K562 (cell line): ENCODE results near the gene KLB. TPM values are rescaled to one million over a fixed set of nuclear protein-coding genes. Genes with fewer than 3 reads are reported as not detected.

Source experiments
- ATAC-seq: fragments of 200-7000 bp; cut with Tn5 transposase; 3 replicates; pipeline ENCODE4 v1.9.1; 2020; ENCODE audit warnings: moderate library complexity
- BruUV-seq: library from RNA; stranded (reverse); fragments of 400-500 nt; replicated peaks from 2 replicates; lab custom pipeline; 2021; lab: Mats Ljungman, UMichigan
- CTCF ChIA-PET: fragments of 300-600 bp; formaldehyde crosslinking; extraction: SDS; loops from one replicate; lab custom pipeline; 2021; ENCODE audit warnings: low intra/inter-chr PET ratio; lab: Yijun Ruan, JAX
- POLR2A ChIA-PET: fragments of 300-600, 350-650 bp; sonication (Branson Sonifier 250); formaldehyde crosslinking; extraction: SDS; loops from one replicate; lab custom pipeline; 2021; ENCODE audit warnings: antibody characterized with exemption, inconsistent platforms; lab: Yijun Ruan, JAX
- DNase-seq, 4 experiments: peaks; one replicate each; pipeline versions ENCODE4 v3.0.0 to v3.0.0-alpha.2; 2011 to 2018; ENCODE audit warnings: low spot score in 3 of 4, mixed read lengths in 3 of 4; ENCODE audit errors: extremely low read depth in 1 of 4
- FAIRE-seq: peaks from 2 replicates; lab custom pipeline; 2011; peaks lifted over from hg19 to GRCh38; lab: Jason Lieb, UNC
- H2AFZ ChIP-seq: 2 replicates; pipeline ENCODE4 v1.6.0; 2011; ENCODE audit warnings: low read depth, low read length, control low read depth, inconsistent platforms
- H3K27ac ChIP-seq: fragments of 200-600 bp; 3 replicates; pipeline ENCODE4 v1.8.0; 2011; ENCODE audit warnings: low read depth, mild to moderate bottlenecking, control low read depth, inconsistent platforms, low read length, moderate library complexity, mixed read lengths; ENCODE audit errors: extremely low read depth
- H3K27me3 ChIP-seq, 2 experiments: fragments of 300-600 bp in 1 of 2; 2 replicates in 1 of 2; 3 replicates in 1 of 2; pipeline versions ENCODE4 v1.6.0 to v1.8.0; 2011; ENCODE audit warnings: inconsistent platforms in 2 of 2, low read length in 2 of 2, mild to moderate bottlenecking in 1 of 2, mixed read lengths in 1 of 2, moderate library complexity in 1 of 2; ENCODE audit not compliant: control insufficient read depth in 2 of 2, insufficient read depth in 2 of 2
- H3K36me3 ChIP-seq: fragments of 300-600 bp; 3 replicates; pipeline ENCODE4 v1.8.0; 2011; ENCODE audit warnings: mild to moderate bottlenecking, low read length, inconsistent platforms; ENCODE audit not compliant: control insufficient read depth, insufficient read depth
- H3K4me1 ChIP-seq, 2 experiments: fragments of 200-600 bp in 1 of 2; replicated peaks in 1 of 2; 2 replicates in 1 of 2; 3 replicates in 1 of 2; pipeline versions ENCODE4 v1.5.1 to v1.8.0; 2011; ENCODE audit warnings: inconsistent platforms in 2 of 2, low read length in 2 of 2, mild to moderate bottlenecking in 1 of 2, mixed read lengths in 1 of 2, moderate library complexity in 1 of 2; ENCODE audit not compliant: control insufficient read depth in 2 of 2, insufficient read depth in 2 of 2
- H3K4me2 ChIP-seq: 2 replicates; pipeline ENCODE4 v1.6.1; 2011; ENCODE audit warnings: low read length, control low read depth, inconsistent platforms, mixed read lengths; ENCODE audit not compliant: insufficient read depth
- H3K4me3 ChIP-seq: fragments of 200-600 bp; sonication (generic), shearing (Covaris generic); 2 replicates; pipeline ENCODE4 v1.5.1; 2016; ENCODE audit warnings: control low read depth, inconsistent platforms
- H3K79me2 ChIP-seq: fragments of 200-600 bp; 3 replicates; pipeline ENCODE4 v1.8.0; 2011; ENCODE audit warnings: low read length, inconsistent platforms; ENCODE audit not compliant: control insufficient read depth, insufficient read depth
- H3K9ac ChIP-seq, 2 experiments: 2 replicates each; pipeline versions ENCODE4 v1.6.0 to v1.6.1; 2011; ENCODE audit warnings: low read depth in 2 of 2, low read length in 2 of 2, control low read depth in 1 of 2, inconsistent platforms in 1 of 2, mild to moderate bottlenecking in 1 of 2, mixed read lengths in 1 of 2; ENCODE audit not compliant: insufficient read depth in 1 of 2
- H3K9me1 ChIP-seq: one replicate; pipeline ENCODE4 v1.6.0; 2011; ENCODE audit warnings: inconsistent platforms, mild to moderate bottlenecking, low read length, moderate library complexity; ENCODE audit not compliant: control insufficient read depth, insufficient read depth
- H3K9me3 ChIP-seq: replicated peaks from 2 replicates; pipeline ENCODE4 v1.5.1; 2011; ENCODE audit warnings: low read depth, low read length, inconsistent platforms; ENCODE audit not compliant: control insufficient read depth, insufficient read depth
- H4K20me1 ChIP-seq: replicated peaks from 2 replicates; pipeline ENCODE4 v1.6.1; 2011; ENCODE audit warnings: low read length, inconsistent platforms, mixed read lengths; ENCODE audit not compliant: control insufficient read depth, insufficient read depth
- BMI1 ChIP-seq: fragments of 150-350 bp; IDR thresholded peaks from 2 replicates; pipeline ENCODE4 v1.6.1; 2014; ENCODE audit warnings: low read length
- CEBPZ ChIP-seq: fragments of 150-350 bp; IDR thresholded peaks from 2 replicates; pipeline ENCODE4 v1.6.1; 2014; ENCODE audit warnings: low read depth, mild to moderate bottlenecking, low read length, borderline replicate concordance
- HDAC1 ChIP-seq, 2 experiments: fragments of 450-650 bp; IDR thresholded peaks; 2 replicates each; pipeline ENCODE4 v1.6.1; 2016 to 2017; ENCODE audit warnings: inconsistent platforms in 1 of 2, mild to moderate bottlenecking in 1 of 2, moderate library complexity in 1 of 2
- SNAPC5 ChIP-seq: fragments of 250-450 bp; sonication (Bioruptor Pico); IDR thresholded peaks from 2 replicates; pipeline ENCODE4 v1.8.0; 2021; ENCODE audit warnings: moderate library complexity, mild to moderate bottlenecking, inconsistent platforms
- TARDBP ChIP-seq: fragments of 450-650 bp; IDR thresholded peaks from 2 replicates; pipeline ENCODE4 v1.6.1; 2016
- XRCC5 ChIP-seq: fragments of 200-400 bp; formaldehyde crosslinking; IDR thresholded peaks from 2 replicates; pipeline ENCODE4 v1.6.1; 2017; ENCODE audit warnings: low read depth, mild to moderate bottlenecking, low read length
- WGBS: fragments of 100-300 bp; shearing (Covaris generic); methylation state at CpG from one replicate; pipeline ENCODE4 v1.1.6; 2016; ENCODE audit warnings: low coverage, mixed read lengths; ENCODE audit not compliant: insufficient coverage; ENCODE audit errors: missing lambda C conversion rate; 5-methylcytosine and 5-hydroxymethylcytosine counted together
- in situ Hi-C: fragments of 300-500 bp; cut with MboI; formaldehyde crosslinking; loops from 4 replicates; pipeline ENCODE4 v1.15.0; 2018; ENCODE audit warnings: inconsistent platforms, mixed read lengths
- intact Hi-C: fragments of 100-400 bp; cut with micrococcal nuclease; formaldehyde crosslinking; loops from 2 replicates; pipeline ENCODE4 v1.14.2; 2022
- polyA plus RNA-seq, 8 experiments: library from polyadenylated mRNA; depleted of rRNA in 4 of 8; stranded (reverse) in 5 of 8; unstranded in 3 of 8; fragments of >200 nt; fragmentation: Nextera tagmentation in 2 of 8; fragmentation: Illumina TruSeq in 1 of 8; extraction: Ambion mirVana in 2 of 8; extraction: Trizol in 1 of 8; gene quantifications; 2 replicates each; pipeline versions ENCODE4 v1.2.1 to v1.2.3, GENCODE V29; 2011 to 2014; ENCODE audit warnings: inconsistent platforms in 1 of 8, missing spikeins in 1 of 8
- total RNA-seq, 7 experiments: library from RNA; depleted of rRNA in 6 of 7; stranded (reverse); fragments of >200 nt in 6 of 7; fragmentation: Illumina TruSeq in 2 of 7; extraction: Trizol in 2 of 7; gene quantifications; 2 replicates each; pipeline versions ENCODE4 v1.2.1 to v1.2.3, GENCODE V29; 2011 to 2021; ENCODE audit warnings: low replicate concordance in 1 of 7

Gene KLB
- total and polyA plus RNA-seq, 9 of the 15 experiments (the other 6 are each of a cell fraction or from before 2014, with no cell fraction given), result 0.04 to 0.13 TPM; not detected in 7

- BruUV-seq, result no TSS peak
- Histone ChIP-seq H3K9ac (no peak overlapping the region), H2AFZ (no peak overlapping the region), H3K4me1 (no peaks in the 10 kb centered on the region), H3K4me3 (no peak overlapping the region), H3K9me1 (no peaks in the 10 kb centered on the region), H3K4me2 (no peak overlapping the region), H3K79me2 (no peaks in the 10 kb centered on the region), H3K27me3 (no peaks in the 10 kb centered on the region), H3K27ac (no peak overlapping the region), H3K9me3 (no peaks in the 10 kb centered on the region; the same call in 1 of the 2 replicates), H3K36me3 (peaks cover 43% of the 10 kb centered on the region), H4K20me1 (no peaks in the 10 kb centered on the region)
- DNase-seq (no peak), ATAC-seq (no peak), FAIRE-seq (no peak)
- POLR2A ChIA-PET, result interaction anchor here (0.8 to 1.2 kb wide), 3 partner anchors 11 to 18 kb away, joined by 3 to 6 read pairs (median 4); partner anchors contain the start of genes LIAS and RPL9
- intact Hi-C loops, result no loop called here
- in situ Hi-C loops, result no loop called here
- no peak for TF ChIP-seq SNAPC5 (CRISPR knock-in tag)
- TF ChIP-seq HDAC1 (IDR thresholded peaks at IDR 0.05), result no peak
- no peak for TF ChIP-seq BMI1
- no peak for TF ChIP-seq TARDBP
- no peak for TF ChIP-seq CEBPZ
- TF ChIP-seq XRCC5, result no peak
- CTCF ChIA-PET, result interaction anchor here (0.6 kb wide), 1 partner anchor 502 kb away, joined by 4 read pairs; no protein-coding TSS in a partner anchor
- WGBS, result 86% methylated on average over 5 of the region's 5 CpGs
These were observed 69.6 kb downstream of the KLB start for GRCh38 chr4:39476187-39476895.
